Limb (tissue), 2 donors: Measurements from ENCODE around the gene UBTD2.
"Not testable (repeated sequence)": the region's sequence is repeated elsewhere in the genome, so short reads cannot be mapped to it uniquely, and the experiment has no call there.

ENCODE experiments used
- DNase-seq, 2 donors: peaks; one replicate each; pipeline ENCODE4 v3.0.0-alpha.2; 2016; ENCODE audit errors: extremely low spot score in 2 of 2

Gene UBTD2

DNA sequence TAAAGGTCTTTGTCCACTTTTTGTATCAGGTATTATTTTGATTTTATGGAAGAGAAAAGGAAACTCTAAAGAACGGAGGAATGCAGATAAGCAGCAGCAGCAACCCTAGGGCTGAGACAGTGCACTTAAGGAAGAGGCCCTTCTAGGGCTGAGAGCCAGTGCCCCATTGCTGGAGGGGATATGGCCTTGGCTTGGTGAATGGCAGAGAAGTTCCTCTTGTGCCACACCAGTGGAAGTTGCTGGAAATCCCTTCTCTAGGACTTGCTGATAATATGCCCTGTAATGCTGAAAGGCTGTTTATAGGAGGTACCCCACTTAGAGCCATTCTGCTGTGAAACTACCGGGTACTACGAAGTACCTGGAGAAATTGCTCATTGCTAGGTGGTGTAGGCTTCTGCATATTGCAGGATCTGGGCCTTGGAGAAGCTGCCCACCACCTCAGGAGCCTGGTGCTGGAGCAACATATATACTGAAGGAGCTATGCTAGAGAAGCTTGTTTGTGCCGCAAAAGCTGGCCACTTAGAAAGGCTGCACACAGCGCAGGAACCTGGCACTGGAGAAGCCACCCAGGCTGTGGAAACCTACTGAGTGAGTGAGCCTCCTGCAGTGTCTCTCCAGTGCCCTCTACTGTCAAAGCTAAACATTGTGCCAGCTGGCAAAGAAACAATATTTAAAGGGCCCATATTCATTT lies 9.6 kb upstream of the UBTD2 start:
- DNase-seq, result peak; percentile 69 to 74

DNA sequence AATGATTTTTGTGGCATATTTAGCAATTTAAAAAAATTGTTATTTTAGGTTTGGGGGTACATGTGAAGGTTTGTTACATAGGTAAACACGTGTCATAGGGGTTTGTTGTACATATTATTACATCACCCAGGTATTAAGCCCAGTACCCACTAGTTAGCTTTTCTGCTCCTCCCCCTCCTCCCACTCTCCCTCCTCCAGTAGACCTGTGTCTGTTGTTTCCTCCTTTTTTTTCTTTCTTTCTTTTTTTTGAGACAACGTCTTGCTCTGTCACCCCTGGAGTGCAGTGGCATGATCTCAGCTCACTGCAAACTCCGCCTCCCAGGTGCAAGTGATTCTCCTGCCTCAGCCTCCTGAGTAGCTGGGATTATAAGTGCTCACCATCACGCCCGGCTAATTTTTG lies 8.3 kb upstream of the UBTD2 start:
- not testable (repeated sequence) for DNase-seq

DNA sequence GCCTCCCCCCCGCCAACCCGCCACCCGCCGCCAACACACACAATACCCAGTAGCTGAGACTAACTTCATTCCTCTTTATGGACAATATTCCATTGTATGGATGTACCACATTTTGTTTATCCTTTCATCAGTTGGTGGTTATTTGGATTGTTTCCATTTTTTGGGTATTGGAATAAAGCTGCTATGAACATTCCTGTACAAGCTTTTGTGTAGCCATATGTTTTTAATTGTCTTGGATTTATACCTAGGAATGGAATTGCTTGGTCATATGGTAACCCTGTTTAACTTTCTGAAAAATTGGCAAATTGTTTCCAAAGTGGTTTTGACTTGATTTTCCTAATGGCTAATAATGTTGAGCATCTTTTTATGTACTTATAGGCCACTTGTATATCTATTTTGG lies 4.9 kb upstream of the UBTD2 start:
- DNase-seq, result no peak

DNA sequence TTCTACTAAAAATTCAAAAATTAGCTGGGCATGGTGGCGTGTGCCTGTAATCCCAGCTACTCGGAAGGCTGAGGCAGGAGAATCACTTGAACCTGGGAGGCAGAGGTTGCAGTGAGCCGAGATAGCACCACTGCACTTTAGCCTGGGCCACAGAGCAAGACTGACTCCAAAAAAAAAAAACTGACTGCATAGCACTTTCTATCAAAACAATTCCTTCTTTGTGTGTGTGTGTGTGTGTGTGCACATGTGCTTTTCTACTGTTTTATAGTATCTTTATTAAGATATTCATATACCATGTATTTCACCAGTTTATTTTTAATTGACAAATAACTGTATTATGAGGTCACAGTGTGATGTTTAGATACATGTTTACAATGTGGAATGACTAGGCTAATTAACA lies 3.6 kb upstream of the UBTD2 start:
- not testable (repeated sequence) for DNase-seq

DNA sequence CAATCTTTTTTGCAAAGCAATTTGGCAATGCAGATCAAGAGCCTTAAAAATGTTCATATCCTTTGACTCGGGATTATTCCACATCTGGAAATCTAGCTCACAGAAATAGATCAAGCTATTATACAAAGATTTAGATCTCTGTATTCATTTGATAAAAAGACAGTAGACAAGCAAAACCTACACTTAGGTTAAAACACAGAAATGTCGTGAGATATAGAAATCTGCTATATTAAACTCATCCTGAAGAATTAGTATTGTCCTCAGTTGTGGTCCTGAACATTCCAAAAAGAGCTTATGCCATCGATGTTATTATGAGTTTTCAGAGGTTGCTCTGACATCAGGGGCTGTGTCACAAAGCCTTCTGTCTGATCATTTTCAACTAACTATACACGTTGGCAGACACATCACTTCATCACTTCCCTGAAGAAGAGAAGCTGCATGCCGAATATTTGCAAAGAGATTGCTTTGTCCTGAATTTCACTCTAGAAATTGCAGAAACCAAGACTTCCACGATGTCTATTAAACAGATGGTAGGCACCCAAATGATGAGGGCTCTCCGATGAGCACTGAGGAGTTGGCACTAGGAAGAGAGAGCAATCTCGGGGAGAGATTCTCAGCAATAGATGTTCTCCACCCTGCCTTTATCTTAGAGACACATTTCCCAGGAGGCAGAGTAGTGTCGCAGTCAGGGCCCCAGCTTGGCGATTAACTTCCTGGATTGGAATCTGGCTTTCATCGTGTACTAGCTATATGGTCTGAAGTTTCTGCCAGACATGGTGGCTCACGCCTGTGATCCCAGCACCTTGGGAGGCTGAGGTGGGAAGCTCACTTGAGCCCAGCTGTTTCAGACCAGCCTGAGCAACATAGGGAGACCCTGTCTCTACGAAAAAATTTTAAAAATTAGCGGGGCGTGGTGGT lies 1.9 kb upstream of the UBTD2 start:
- peak in 1 of 2 donors; percentile 18 for DNase-seq

DNA sequence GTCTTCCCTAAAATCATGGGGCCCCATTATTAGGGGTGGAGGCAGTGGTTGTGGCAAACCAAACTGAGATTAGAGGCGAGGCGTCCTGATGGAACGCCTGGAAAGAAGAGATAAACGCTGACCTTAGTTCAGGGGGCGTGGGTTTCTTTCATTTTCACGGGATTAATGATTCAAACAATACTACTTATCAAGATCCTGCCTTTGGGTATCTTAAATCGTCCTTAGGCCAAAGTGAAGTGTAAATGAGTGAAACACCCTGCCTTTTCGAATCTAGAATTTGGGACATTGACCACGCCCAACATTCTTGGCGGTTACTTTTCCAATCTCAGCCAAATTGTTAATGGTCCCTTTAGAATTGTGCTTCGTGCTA lies 1.0 kb upstream of the UBTD2 start:
- DNase-seq, result peak in 1 of 2 donors; percentile 39

DNA sequence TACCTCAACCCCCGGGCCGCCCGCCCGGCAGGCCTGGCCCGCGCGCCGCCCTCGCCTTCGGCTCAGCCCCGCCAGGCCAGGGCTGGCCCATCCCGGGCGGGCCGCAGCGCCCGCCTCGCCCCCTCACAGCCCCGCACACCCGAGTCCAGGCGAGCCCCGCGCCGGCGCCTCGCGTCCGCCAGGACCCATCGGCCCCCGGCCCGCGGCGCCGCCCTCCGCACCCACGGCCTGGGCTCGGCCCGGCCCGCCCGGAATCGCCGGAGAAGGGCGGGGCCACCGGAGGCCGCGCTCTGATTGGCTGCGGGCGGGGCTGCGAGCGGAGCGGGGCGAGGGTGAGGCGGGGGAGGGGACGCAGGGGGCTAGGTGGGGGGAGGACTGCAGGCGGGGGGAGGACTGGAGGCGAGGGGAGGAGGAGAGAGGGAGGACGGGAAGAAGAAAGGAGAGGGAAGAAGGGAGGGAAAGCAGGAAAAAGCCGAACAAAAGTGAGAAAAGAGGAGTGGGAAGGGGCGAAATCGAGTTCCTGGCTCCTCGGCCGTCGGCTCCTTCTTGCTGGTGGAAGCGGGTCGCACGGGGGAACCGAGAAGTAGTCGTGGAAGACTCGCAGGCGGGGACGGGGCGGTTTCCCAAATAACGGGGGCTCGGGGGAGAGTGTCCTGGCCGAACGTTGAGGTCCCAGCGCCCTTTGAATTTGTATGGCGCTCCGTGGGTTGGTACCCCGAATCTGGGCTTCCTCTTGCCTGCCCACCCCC lies 472 bp upstream of the UBTD2 start:
- DNase-seq, result peak; percentile 90 to 94

DNA sequence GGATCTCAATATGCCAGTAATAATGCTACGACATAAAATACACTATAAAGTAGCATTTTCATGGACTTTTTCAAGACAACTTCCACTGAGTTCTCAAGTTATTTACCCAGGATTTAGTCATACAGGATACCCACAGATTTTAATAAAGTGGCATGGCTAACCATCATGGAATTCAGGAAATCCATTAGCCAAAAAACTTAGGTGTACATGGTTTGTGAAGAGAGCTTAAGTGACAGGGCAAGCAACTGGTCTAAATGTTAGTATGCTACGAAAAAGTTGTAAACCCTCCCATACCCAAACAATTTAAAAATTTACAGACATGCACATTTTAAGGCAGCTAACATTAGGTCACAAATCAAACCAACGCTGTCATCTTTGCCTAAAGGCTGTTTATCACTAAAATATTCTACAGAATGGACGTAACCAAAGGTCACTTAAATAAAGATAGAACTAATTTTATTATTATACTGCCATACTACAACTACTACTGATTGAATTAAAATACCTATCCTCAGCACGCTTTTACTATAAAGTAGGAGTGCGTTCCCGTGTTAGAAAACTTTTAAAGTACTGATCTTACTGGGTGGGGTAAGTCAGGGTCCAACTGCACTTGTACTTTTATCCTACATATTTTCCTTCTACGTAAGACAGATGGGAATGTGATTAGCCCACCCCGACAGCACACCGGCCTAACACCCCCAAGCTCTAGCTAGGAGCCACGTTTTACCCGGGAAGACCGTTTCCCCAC lies 1.1 kb downstream of the UBTD2 start:
- no peak for DNase-seq

DNA sequence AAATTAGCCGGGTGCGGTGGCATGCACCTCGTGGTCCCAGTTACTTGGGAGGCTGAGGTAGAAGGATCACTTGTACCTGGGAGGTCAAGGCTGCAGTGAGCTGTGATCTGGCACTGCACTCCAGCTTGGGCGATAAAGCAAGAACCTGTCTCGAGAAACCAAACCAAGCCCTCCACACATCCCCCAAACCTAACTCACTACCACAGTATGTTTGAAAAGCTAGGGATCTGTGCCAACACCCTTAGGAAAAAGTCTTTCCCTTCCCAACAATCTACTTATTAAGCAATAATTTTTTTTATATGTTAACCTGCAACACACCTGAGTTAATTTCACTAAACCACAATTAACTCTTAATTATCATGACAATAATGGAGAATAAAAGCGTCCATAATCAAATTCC lies 2.2 kb downstream of the UBTD2 start:
- DNase-seq, result no peak

DNA sequence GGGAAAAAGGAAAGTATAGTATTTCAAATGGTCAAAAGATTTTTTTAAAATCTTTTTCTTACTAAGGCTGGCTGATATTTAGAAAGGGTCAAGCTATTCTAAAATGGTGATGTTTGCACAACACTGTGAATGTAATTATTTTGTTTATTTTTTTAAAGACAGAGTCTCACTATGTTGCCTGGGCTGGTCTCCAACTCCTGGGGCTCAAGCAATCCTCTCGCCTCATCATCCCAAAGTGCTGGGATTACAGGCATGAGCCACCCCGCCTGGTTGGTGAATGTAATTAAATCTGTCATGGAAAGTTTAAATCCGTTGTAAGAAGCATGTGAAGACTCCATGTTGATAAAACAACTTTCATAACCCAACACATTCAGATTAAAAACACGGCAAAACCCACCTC lies 2.6 kb downstream of the UBTD2 start:
- no peak for DNase-seq

DNA sequence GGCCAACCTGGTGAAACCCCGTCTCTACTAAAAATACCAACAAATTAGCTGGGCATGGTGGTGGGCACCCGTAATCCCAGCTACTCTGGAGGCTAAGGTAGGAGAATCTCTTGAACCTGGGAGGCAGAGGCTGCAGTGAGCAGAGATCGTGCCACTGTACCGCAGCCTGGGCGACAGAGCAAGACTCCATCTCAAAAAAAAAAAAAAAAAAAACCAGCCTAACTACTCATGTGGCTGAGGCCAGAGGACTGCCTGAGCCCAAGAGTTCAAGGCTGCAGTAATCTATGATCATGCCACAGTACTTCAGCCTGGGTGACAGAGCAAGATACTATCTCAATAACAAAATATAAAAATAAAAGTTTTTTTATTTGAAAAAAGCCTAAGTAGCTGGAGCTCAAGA lies 3.2 kb downstream of the UBTD2 start:
- no peak for DNase-seq

DNA sequence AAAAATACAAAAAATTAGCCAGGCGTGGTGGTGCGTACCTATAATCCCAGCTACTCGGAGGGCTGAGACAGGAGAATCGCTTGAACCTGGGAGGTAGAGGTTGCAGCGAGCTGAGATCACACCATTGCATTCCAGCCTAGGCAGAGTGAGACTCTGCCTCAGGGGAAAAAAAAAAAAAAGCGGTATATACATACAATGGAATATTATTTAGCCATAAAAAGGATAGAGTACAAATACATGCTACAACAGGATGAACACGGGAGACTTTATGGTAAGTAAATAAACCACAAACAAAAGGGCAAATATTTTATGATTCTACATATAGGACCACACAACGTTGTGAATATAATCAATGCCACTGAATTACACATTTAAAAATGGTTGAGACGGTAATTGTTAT lies 5.2 kb downstream of the UBTD2 start:
- DNase-seq, result no peak

DNA sequence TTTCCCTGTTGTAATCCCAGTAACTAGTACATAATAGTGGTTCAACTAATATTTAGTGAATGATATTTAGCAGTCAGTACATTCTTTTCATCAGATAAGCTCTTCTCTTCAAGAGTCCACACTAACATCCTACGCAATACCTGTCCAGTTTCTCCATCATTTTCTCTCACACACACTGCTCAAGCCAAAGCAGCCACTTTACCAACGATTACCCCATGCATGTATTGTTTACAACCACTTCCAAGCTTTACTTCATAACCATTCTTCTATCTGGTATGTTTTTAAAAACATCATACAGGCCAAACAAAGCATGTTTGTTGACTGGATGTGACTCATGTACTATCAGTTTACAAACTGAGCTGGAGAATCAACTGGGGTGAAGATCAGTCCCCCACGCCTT lies 7.3 kb downstream of the UBTD2 start:
- no peak for DNase-seq

DNA sequence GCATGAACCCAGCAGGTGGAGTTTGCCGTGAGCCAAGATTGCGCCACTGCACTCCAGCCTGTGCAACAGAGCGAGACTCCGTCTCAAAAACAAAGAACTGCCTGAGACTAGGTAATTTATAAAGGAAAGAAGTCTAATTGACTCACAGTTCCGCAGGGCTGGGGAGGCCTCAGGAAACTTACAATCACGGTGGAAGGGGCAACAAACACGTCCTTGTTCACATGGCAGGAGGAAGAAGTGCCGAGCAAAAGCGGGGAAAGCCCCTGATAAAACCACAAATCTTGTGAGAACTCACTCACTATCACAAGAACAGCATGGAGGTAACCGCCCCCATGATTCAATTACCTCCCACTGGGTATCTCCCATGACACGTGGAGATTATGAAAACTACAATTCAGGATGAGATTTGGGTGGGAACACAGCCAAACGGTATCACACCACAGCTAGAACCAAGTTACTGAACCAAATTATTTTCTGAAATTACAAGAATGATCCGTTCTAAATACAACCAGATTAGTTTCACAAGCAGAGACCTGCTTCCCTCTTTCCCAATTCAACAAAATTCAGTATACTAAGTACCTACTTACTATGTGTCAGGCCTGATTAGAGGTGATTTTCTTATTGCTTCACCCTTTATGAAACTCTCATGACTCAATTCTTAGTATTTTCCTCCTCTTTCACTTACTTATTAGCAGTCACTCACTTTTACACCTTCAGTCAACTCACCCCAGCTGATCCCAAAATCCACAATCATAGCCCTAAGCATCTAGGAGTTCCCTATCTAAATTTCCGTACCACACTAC lies 8.4 kb downstream of the UBTD2 start:
- no peak for DNase-seq

DNA sequence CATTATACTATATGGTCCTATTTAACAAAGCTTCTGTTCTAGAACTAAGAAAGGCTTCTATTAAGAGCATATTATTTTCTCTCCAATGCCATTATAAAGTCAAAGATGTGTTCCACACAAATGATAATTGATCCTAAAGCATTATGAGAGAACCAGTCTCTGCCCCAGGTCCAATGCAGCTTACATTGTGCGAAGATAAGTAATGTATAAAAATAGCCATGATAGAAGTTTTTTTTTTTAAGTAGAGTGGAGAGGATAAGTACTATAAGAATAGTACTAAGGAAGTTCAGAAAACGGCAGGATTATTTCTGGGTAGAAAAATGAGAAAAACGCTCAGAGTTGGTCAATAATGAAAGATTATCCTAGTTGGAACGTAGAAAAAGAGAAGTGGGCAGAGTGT lies 15.6 kb downstream of the UBTD2 start:
- DNase-seq, result no peak

DNA sequence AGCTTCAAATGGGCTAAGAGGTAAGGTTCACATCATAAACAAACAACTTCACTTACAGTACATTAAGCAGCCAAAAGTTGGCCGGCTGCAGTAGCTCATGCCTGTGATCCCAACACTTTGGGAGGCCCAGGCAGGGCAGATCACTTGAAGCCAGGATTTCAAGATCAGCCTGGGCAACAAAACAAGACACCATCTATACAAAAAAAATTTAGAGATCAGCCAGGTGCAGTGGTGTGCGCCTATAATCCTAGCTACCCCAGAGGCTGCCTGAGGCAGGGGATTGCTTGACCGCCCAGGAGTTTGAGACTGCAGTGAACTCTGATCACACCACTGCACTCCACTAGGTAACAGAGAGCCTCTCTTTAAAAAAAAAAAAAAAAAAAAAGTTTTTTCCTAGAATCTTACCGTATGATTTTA lies 16.9 kb downstream of the UBTD2 start:
- no peak for DNase-seq

DNA sequence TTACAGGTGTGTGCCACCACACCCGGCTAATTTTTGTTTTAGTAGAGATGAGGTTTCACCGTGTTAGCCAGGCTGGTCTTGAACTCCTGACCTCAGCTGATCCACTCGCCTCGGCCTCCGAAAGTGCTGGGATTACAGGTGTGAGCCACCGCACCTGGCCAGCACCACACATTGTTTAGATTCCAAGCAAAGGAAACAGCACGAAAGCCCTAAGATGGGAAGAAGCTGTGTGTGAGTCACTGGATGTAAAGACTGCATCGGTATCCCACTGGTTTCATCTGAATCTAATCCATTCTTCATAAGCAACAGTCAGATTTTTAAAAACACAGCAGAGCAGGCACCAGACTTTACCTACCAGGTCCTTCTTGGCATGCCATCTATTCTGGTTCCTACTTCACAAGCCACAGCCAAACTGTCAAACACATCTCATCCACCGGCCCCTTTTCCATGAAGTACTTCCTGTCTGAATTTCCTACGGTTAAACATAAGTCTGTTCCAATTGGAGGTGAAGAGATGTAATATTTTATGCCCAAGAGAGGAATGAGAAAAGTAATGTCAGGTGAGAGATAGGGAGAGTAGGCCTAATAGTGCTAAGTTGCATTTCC lies 17.4 kb downstream of the UBTD2 start:
- DNase-seq, result no peak

DNA sequence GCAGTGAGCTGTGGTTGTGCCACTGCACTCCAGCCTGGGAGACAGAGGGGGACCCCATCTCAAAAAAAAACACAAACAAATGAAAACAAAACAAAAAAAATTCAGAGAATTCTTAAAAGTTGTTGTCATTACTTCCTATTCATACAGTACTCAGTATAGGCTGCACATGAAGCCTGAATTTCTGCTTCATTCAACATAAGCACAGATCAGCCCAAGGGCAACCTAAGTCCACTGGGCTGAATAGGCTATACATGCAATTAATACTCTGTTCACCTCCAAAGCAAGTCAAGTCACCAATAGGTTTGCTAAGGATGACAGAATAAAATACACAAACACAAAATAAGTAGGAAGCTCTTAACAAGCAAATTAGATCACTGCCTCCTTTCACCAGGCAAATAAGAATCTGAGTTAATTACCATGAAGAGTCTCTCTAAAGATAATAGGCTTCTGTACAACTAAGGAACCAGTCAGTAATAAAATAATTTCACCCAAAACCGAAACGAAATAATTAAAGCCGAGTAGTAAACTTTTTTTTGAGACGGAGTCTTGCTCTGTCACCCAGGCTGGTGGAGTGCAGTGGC lies 18.7 kb downstream of the UBTD2 start:
- no peak for DNase-seq

DNA sequence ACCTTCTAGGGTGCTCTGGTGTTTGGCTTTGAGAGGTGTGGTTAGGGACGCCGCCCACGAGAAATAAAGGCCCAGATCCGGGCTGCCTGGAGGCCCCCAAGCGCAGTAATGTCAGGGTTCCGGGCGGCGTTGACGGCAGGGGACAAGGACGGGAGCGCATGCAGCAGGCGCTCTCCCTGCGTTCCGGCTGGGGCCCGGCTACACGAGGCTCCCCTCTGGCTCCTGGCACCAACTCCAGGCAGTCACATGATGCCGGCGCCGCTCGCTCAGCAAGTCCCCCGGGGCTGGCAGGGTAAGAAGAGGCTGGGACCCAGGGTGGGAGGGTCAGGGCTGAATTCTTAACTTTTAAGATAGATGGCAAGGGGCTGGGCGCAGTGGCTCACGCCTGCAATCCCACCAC lies 28.1 kb downstream of the UBTD2 start:
- no peak for DNase-seq

DNA sequence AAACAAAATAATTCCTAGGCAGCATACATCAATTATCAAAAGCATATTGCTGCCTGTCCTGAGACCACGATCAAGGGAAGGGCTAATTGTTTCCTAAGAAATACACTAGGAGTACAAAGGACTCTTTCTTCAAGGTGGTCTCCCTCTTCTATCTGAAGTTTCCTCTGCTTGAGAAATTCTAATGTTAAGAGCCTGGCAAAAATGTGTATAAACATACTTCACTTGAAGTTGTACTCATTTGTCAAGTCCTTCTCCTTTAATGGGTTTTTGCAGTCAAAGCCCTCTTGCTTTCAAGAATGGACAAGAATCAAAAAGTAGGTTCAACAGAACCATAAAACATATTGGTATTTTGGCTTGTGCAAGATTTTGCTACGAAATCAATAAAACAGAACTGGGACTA lies 31.1 kb downstream of the UBTD2 start:
- DNase-seq, result no peak
